ENCODE results near the gene FSTL5. TPM values are rescaled to one million over a fixed set of nuclear protein-coding genes. Genes with fewer than 3 reads are reported as not detected.

FSTL5 gene
- total RNA-seq, 1 experiment from 2014 or later, result 29.4 TPM

DNA sequence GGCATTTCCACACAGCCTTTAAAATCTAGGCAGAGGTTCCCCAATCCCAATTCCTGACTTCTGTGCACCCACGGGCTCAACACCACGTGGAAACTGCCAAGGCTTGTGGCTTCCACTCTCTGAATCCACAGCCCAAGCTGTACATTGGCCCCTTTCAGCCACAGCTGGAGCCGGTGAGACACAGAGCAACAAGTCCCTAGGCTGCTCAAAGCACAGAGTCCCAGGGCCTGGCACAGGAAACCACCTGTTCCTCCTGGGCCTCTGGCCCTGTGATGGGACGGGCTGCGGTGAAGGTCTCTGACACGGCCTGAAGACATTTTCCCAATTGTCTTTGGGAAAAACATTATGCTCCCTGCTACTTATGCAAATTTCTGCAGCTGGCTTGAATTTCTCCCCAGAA lies 500.0 kb downstream of the FSTL5 start:
- DNase-seq, result no peak
- no peak overlapping the region for H2AFZ ChIP-seq
- H3K27ac ChIP-seq, result no peak overlapping the region
- H3K4me1 ChIP-seq (replicated peaks; ENCODE audit: insufficient read depth), result no peaks in the 10 kb centered on the region
- intact Hi-C loops (cut with micrococcal nuclease; ENCODE audit: unreplicated experiment), result no loop called here
- H3K27me3 ChIP-seq (ENCODE audit: insufficient read depth, low read depth), result no peaks in the 10 kb centered on the region
- H3K4me3 ChIP-seq, result peak overlapping the region; percentile 52; the same call in 1 of the 2 replicates
- H3K36me3 ChIP-seq (ENCODE audit: low read depth), result no peaks in the 10 kb centered on the region
- ChIA-PET CTCF (no interaction called here), POLR2A (ENCODE audit: unreplicated experiment) (no interaction called here)
- H3K79me2 ChIP-seq (ENCODE audit: low read depth), result peaks cover 11% of the 10 kb centered on the region; the same call in 1 of the 2 replicates
- H3K9me3 ChIP-seq (ENCODE audit: insufficient read depth, low read depth), result no peaks in the 10 kb centered on the region
- BruUV-seq (replicated peaks), result no TSS peak
- H3F3A ChIP-seq (ENCODE audit: insufficient read depth, low read depth), result no peaks in the 10 kb centered on the region
- H3K9me2 ChIP-seq (ENCODE audit: insufficient read depth), result no peaks in the 10 kb centered on the region
- H3K4me2 ChIP-seq, result peak overlapping the region; percentile 54
- H4K20me1 ChIP-seq (ENCODE audit: insufficient read depth), result no peaks in the 10 kb centered on the region
- TF ChIP-seq, protein P1, sequence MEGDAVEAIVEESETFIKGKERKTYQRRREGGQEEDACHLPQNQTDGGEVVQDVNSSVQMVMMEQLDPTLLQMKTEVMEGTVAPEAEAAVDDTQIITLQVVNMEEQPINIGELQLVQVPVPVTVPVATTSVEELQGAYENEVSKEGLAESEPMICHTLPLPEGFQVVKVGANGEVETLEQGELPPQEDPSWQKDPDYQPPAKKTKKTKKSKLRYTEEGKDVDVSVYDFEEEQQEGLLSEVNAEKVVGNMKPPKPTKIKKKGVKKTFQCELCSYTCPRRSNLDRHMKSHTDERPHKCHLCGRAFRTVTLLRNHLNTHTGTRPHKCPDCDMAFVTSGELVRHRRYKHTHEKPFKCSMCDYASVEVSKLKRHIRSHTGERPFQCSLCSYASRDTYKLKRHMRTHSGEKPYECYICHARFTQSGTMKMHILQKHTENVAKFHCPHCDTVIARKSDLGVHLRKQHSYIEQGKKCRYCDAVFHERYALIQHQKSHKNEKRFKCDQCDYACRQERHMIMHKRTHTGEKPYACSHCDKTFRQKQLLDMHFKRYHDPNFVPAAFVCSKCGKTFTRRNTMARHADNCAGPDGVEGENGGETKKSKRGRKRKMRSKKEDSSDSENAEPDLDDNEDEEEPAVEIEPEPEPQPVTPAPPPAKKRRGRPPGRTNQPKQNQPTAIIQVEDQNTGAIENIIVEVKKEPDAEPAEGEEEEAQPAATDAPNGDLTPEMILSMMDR (conservative IDR thresholded peaks at IDR 0.05), result no peak
- TF ChIP-seq EZH2 (IDR thresholded peaks at IDR 0.05; ENCODE audit: low read depth), result no peak

DNA sequence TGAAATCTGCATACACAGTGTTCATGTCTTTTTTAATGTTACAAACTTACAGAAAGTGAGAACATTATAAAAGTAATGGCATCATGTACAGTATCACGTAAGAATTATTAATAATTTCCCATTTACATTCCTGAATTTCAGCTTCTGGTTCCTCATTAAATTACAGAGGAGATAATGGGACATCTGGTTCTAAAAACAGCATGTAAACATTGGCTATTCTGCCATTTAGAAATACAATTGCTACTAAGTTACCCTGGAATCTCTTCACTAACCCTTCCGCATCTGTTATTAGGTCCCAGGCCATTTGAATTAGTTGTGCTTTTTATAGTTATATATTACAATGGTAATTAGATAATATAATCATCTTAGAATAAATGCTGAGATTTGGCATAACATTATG lies 505.1 kb downstream of the FSTL5 start:
- intact Hi-C loops (cut with micrococcal nuclease; ENCODE audit: unreplicated experiment), result no loop called here
- Histone ChIP-seq H2AFZ (no peak overlapping the region), H3K9me2 (ENCODE audit: insufficient read depth) (no peaks in the 10 kb centered on the region), H3K79me2 (ENCODE audit: low read depth) (peaks cover 11% of the 10 kb centered on the region; the same call in 1 of the 2 replicates), H3K4me2 (no peak overlapping the region), H3K4me1 (replicated peaks; ENCODE audit: insufficient read depth) (no peaks in the 10 kb centered on the region), H3K4me3 (no peak overlapping the region), H3K27ac (no peak overlapping the region), H4K20me1 (ENCODE audit: insufficient read depth) (no peaks in the 10 kb centered on the region), H3K27me3 (ENCODE audit: insufficient read depth, low read depth) (no peaks in the 10 kb centered on the region), H3F3A (ENCODE audit: insufficient read depth, low read depth) (no peaks in the 10 kb centered on the region), H3K36me3 (ENCODE audit: low read depth) (no peaks in the 10 kb centered on the region), H3K9me3 (ENCODE audit: insufficient read depth, low read depth) (no peaks in the 10 kb centered on the region)
- ChIA-PET POLR2A (ENCODE audit: unreplicated experiment) (no interaction called here), CTCF (no interaction called here)
- TF ChIP-seq, protein P1 (conservative IDR thresholded peaks at IDR 0.05), result no peak
- no peak for TF ChIP-seq EZH2 (IDR thresholded peaks at IDR 0.05; ENCODE audit: low read depth)
- DNase-seq, result no peak
- no TSS peak for BruUV-seq (replicated peaks)

DNA sequence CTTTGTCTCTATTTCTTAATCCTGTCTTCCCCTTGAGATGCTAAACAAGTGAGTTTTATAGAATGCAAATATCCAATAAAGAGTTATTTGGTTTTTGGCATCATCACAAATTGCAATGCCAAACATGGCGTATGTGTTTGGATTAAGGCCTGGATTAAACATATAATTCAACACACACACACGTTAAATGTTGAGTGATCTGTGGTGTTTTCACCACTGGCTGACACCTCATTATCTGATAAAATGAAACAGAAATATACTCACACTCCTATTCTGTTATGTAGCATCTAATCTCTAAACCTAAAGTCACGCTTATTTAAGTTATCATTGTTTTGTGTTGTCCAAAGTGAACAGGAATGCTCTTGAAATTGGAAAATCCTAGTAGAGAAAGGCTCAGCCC lies 506.2 kb downstream of the FSTL5 start:
- no peaks in the 10 kb centered on the region for H3K36me3 ChIP-seq (ENCODE audit: low read depth)
- H3F3A ChIP-seq (ENCODE audit: insufficient read depth, low read depth), result no peaks in the 10 kb centered on the region
- no peak overlapping the region for H3K4me3 ChIP-seq
- H2AFZ ChIP-seq, result no peak overlapping the region
- peaks cover 9% of the 10 kb centered on the region; the same call in 1 of the 2 replicates for H3K79me2 ChIP-seq (ENCODE audit: low read depth)
- no TSS peak for BruUV-seq (replicated peaks)
- no peak for TF ChIP-seq EZH2 (IDR thresholded peaks at IDR 0.05; ENCODE audit: low read depth)
- TF ChIP-seq, protein P1 (conservative IDR thresholded peaks at IDR 0.05), result no peak
- H3K27me3 ChIP-seq (ENCODE audit: insufficient read depth, low read depth), result no peaks in the 10 kb centered on the region
- no peaks in the 10 kb centered on the region for H4K20me1 ChIP-seq (ENCODE audit: insufficient read depth)
- no peaks in the 10 kb centered on the region for H3K9me2 ChIP-seq (ENCODE audit: insufficient read depth)
- no peak for DNase-seq
- H3K4me2 ChIP-seq, result no peak overlapping the region
- intact Hi-C loops (cut with micrococcal nuclease; ENCODE audit: unreplicated experiment), result no loop called here
- ChIA-PET POLR2A (ENCODE audit: unreplicated experiment) (no interaction called here), CTCF (no interaction called here)
- no peak overlapping the region for H3K27ac ChIP-seq
- no peaks in the 10 kb centered on the region for H3K4me1 ChIP-seq (replicated peaks; ENCODE audit: insufficient read depth)
- no peaks in the 10 kb centered on the region for H3K9me3 ChIP-seq (ENCODE audit: insufficient read depth, low read depth)
